Liver (tissue), 3 donors: ENCODE results near the gene SSRP1.

Experiments
- ATF3 ChIP-seq: IDR thresholded peaks from 2 replicates; pipeline ENCODE4 v1.6.1; 2016; ENCODE audit warnings: antibody characterized with exemption
- EGR1 ChIP-seq, 2 donors: IDR thresholded peaks; 2 replicates each; pipeline ENCODE4 v1.6.1; 2016 to 2018; ENCODE audit warnings: antibody characterized with exemption in 2 of 2, low read depth in 2 of 2
- GABPA ChIP-seq, 2 donors: IDR thresholded peaks in 1 of 2; conservative IDR thresholded peaks in 1 of 2; 2 replicates each; pipeline ENCODE4 v1.6.1; 2016; ENCODE audit warnings: antibody characterized with exemption in 2 of 2, mild to moderate bottlenecking in 1 of 2, moderate library complexity in 1 of 2
- HNF4A ChIP-seq, 2 donors: conservative IDR thresholded peaks; 2 replicates each; pipeline ENCODE4 v1.6.1; 2016; ENCODE audit warnings: antibody characterized with exemption in 2 of 2, mild to moderate bottlenecking in 2 of 2
- JUND ChIP-seq, 2 donors: IDR thresholded peaks; 2 replicates each; pipeline ENCODE4 v1.6.1; 2016; ENCODE audit warnings: antibody characterized with exemption in 2 of 2
- TAF1 ChIP-seq: conservative IDR thresholded peaks from 2 replicates; pipeline ENCODE4 v1.6.1; 2016; ENCODE audit warnings: antibody characterized with exemption, mild to moderate bottlenecking
- TF ChIP-seq, protein P1 (sequence below): fragments of 150-350 bp; IDR thresholded peaks from 2 replicates; pipeline ENCODE4 v1.5.1; 2017; ENCODE audit warnings: improper control_type of control experiment, low read depth, low read length; ENCODE audit not compliant: missing input control
- TF ChIP-seq, protein P2 (sequence below): IDR thresholded peaks from 2 replicates; pipeline ENCODE4 v1.6.1; 2016; ENCODE audit warnings: antibody characterized with exemption, mild to moderate bottlenecking
- TF ChIP-seq, protein P3 (sequence below): IDR thresholded peaks from 2 replicates; pipeline ENCODE4 v1.6.1; 2016; ENCODE audit warnings: antibody characterized with exemption
- donor health status: healthy.
- donor health status: healthy.

DNA sequence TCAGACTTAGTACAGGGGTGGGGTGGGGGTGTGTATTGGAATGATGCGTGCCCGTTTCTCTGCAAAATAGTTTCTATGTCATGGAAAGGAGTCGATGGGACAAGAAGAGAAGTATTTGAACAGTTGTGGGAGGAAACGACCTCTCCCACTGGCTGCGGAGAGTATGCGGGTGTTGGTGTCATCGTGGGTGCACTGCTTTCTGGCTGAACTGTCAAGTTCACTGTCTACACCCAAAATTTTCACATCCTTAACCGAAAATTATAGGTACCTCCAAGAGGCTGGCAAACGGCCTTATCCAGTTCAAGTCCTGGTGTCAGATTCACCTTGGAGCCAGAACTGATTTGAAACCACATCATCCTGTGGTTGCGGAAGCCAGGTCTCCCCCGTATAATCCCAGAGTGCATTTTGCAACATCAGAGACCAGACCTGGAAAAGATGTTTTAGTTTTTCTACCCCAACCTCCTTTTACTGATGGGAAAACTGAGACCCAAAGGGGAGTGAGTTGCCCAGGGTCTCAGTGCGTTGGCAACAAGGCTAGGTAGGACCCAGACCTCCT lies 497 bp upstream of the SSRP1 start:
- TF ChIP-seq, protein P1, sequence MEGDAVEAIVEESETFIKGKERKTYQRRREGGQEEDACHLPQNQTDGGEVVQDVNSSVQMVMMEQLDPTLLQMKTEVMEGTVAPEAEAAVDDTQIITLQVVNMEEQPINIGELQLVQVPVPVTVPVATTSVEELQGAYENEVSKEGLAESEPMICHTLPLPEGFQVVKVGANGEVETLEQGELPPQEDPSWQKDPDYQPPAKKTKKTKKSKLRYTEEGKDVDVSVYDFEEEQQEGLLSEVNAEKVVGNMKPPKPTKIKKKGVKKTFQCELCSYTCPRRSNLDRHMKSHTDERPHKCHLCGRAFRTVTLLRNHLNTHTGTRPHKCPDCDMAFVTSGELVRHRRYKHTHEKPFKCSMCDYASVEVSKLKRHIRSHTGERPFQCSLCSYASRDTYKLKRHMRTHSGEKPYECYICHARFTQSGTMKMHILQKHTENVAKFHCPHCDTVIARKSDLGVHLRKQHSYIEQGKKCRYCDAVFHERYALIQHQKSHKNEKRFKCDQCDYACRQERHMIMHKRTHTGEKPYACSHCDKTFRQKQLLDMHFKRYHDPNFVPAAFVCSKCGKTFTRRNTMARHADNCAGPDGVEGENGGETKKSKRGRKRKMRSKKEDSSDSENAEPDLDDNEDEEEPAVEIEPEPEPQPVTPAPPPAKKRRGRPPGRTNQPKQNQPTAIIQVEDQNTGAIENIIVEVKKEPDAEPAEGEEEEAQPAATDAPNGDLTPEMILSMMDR, result no peak
- TF ChIP-seq TAF1, result no peak
- no peak for TF ChIP-seq GABPA (IDR thresholded peaks at IDR 0.05 in 1 of 2, conservative IDR thresholded peaks at IDR 0.05 in 1 of 2)
- TF ChIP-seq HNF4A (conservative IDR thresholded peaks at IDR 0.05), result no peak
- TF ChIP-seq, protein P2, sequence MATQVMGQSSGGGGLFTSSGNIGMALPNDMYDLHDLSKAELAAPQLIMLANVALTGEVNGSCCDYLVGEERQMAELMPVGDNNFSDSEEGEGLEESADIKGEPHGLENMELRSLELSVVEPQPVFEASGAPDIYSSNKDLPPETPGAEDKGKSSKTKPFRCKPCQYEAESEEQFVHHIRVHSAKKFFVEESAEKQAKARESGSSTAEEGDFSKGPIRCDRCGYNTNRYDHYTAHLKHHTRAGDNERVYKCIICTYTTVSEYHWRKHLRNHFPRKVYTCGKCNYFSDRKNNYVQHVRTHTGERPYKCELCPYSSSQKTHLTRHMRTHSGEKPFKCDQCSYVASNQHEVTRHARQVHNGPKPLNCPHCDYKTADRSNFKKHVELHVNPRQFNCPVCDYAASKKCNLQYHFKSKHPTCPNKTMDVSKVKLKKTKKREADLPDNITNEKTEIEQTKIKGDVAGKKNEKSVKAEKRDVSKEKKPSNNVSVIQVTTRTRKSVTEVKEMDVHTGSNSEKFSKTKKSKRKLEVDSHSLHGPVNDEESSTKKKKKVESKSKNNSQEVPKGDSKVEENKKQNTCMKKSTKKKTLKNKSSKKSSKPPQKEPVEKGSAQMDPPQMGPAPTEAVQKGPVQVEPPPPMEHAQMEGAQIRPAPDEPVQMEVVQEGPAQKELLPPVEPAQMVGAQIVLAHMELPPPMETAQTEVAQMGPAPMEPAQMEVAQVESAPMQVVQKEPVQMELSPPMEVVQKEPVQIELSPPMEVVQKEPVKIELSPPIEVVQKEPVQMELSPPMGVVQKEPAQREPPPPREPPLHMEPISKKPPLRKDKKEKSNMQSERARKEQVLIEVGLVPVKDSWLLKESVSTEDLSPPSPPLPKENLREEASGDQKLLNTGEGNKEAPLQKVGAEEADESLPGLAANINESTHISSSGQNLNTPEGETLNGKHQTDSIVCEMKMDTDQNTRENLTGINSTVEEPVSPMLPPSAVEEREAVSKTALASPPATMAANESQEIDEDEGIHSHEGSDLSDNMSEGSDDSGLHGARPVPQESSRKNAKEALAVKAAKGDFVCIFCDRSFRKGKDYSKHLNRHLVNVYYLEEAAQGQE, result no peak
- TF ChIP-seq, protein P3, sequence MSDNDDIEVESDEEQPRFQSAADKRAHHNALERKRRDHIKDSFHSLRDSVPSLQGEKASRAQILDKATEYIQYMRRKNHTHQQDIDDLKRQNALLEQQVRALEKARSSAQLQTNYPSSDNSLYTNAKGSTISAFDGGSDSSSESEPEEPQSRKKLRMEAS, result no peak
- no peak for TF ChIP-seq JUND (IDR thresholded peaks at IDR 0.05)
- no peak for TF ChIP-seq EGR1 (IDR thresholded peaks at IDR 0.05; ENCODE audit: low read depth in 2 of 2)
- TF ChIP-seq ATF3, result no peak
